Measurements from ENCODE around the gene MCF2L2. TPM values are rescaled to one million over a fixed set of nuclear protein-coding genes. Genes with fewer than 3 reads are reported as not detected.
A peak's percentile ranks its signal among the peaks of the same experiment; 100 is the strongest.

The MCF2L2 gene
- total and polyA plus RNA-seq, 2 of the 13 experiments (the other 11 are each of a cell fraction or from before 2014, with no cell fraction given) = not detected

- no peak for TF ChIP-seq NONO (IDR thresholded peaks at IDR 0.05)
- TF ChIP-seq NONO (CRISPR knock-in tag; conservative IDR thresholded peaks at IDR 0.05) = peak; percentile 93
- TF ChIP-seq ZNF367 (CRISPR knock-in tag; IDR thresholded peaks at IDR 0.05; ENCODE audit: borderline replicate concordance) = no peak
- TF ChIP-seq BRD4 (CRISPR knock-in tag; IDR thresholded peaks at IDR 0.05) = peak; percentile 88; the same call in 1 of the 2 replicates
- no peak for TF ChIP-seq NBN (conservative IDR thresholded peaks at IDR 0.05)
- no peak; the same call in 1 of the 2 replicates for TF ChIP-seq SKIL (CRISPR knock-in tag; IDR thresholded peaks at IDR 0.05; ENCODE audit: borderline replicate concordance)
- TF ChIP-seq JDP2 (CRISPR knock-in tag; IDR thresholded peaks at IDR 0.05; ENCODE audit: borderline replicate concordance) = no peak
- no peak for TF ChIP-seq TBP (CRISPR knock-in tag; IDR thresholded peaks at IDR 0.05)
- peak; percentile 82; the same call in 1 of the 2 replicates for TF ChIP-seq ZNF691 (CRISPR knock-in tag; IDR thresholded peaks at IDR 0.05; ENCODE audit: borderline replicate concordance, low read depth)
- TF ChIP-seq ZNF619 (CRISPR knock-in tag; IDR thresholded peaks at IDR 0.05) = peak; percentile 95
- peak; percentile 98 for TF ChIP-seq ZBTB7B (CRISPR knock-in tag; IDR thresholded peaks at IDR 0.05)
- peak; percentile 73; the same call in 1 of the 2 replicates for TF ChIP-seq ARID2 (CRISPR knock-in tag; IDR thresholded peaks at IDR 0.05; ENCODE audit: borderline replicate concordance)
- 0 out of 2 replicates have a peak, but pooled peaks have one; percentile 9 for TF ChIP-seq SIX1 (CRISPR knock-in tag; IDR thresholded peaks at IDR 0.05; ENCODE audit: borderline replicate concordance)
- TF ChIP-seq, protein P1, sequence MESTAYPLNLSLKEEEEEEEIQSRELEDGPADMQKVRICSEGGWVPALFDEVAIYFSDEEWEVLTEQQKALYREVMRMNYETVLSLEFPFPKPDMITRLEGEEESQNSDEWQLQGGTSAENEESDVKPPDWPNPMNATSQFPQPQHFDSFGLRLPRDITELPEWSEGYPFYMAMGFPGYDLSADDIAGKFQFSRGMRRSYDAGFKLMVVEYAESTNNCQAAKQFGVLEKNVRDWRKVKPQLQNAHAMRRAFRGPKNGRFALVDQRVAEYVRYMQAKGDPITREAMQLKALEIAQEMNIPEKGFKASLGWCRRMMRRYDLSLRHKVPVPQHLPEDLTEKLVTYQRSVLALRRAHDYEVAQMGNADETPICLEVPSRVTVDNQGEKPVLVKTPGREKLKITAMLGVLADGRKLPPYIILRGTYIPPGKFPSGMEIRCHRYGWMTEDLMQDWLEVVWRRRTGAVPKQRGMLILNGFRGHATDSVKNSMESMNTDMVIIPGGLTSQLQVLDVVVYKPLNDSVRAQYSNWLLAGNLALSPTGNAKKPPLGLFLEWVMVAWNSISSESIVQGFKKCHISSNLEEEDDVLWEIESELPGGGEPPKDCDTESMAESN (CRISPR knock-in tag; conservative IDR thresholded peaks at IDR 0.05) = peak; percentile 76
- peak; percentile 88 for TF ChIP-seq RFXAP (CRISPR knock-in tag; IDR thresholded peaks at IDR 0.05; ENCODE audit: borderline replicate concordance)
- TF ChIP-seq MBNL3 (CRISPR knock-in tag; conservative IDR thresholded peaks at IDR 0.05) = no peak
- TF ChIP-seq NFATC3 (CRISPR knock-in tag; IDR thresholded peaks at IDR 0.05) = no peak
- 0 out of 2 replicates have a peak, but pooled peaks have one; percentile 46 for TF ChIP-seq BRCA1 (CRISPR knock-in tag; IDR thresholded peaks at IDR 0.05)
- TF ChIP-seq PTBP1 (IDR thresholded peaks at IDR 0.05; ENCODE audit: low read depth, low read length, poor library complexity, severe bottlenecking) = no peak
- no peak for TF ChIP-seq ONECUT2 (CRISPR knock-in tag; IDR thresholded peaks at IDR 0.05)
- no peak for TF ChIP-seq ZNF660 (CRISPR knock-in tag; IDR thresholded peaks at IDR 0.05; ENCODE audit: borderline replicate concordance, low read depth)
- TF ChIP-seq REL (CRISPR knock-in tag; conservative IDR thresholded peaks at IDR 0.05) = peak; percentile 44; the same call in 1 of the 2 replicates
- 0 out of 2 replicates have a peak, but pooled peaks have one; percentile 52 for TF ChIP-seq ISX (CRISPR knock-in tag; conservative IDR thresholded peaks at IDR 0.05)
- no peak for TF ChIP-seq ZNF282 (IDR thresholded peaks at IDR 0.05; ENCODE audit: partially characterized antibody)
- TF ChIP-seq SUZ12 (IDR thresholded peaks at IDR 0.05; ENCODE audit: low read depth, low read length) = no peak
- no peak for TF ChIP-seq ARNT (IDR thresholded peaks at IDR 0.05)
- peak; percentile 77; the same call in 1 of the 2 replicates for TF ChIP-seq FOXK1 (CRISPR knock-in tag; IDR thresholded peaks at IDR 0.05; ENCODE audit: borderline replicate concordance, low read depth)
- no peak for TF ChIP-seq CCDC6 (CRISPR knock-in tag; IDR thresholded peaks at IDR 0.05)
Measured at GRCh38 chr3:183447206-183448001, 19.0 kb upstream of the MCF2L2 start (continued).

All from HepG2 (cell line).